Tibial nerve (tissue), 4 donors: ENCODE results near the gene EEA1.

Experiments used
- CTCF ChIP-seq, 5 experiments: fragments of 200-600 bp in 3 of 5; fragments of 450-650 bp in 2 of 5; sonication (generic) in 3 of 5; IDR thresholded peaks; one replicate each; pipeline ENCODE4 v1.5.1; 2016 to 2019; ENCODE audit warnings: antibody characterized with exemption in 5 of 5, mild to moderate bottlenecking in 3 of 5, moderate library complexity in 2 of 5
- EP300 ChIP-seq, 2 donors: sonication (generic); formaldehyde crosslinking; IDR thresholded peaks; one replicate each; pipeline ENCODE4 v1.6.1; 2017; ENCODE audit warnings: antibody characterized with exemption in 2 of 2, mild to moderate bottlenecking in 1 of 2

GRCh38 chr12:92949466-92949865 lies 20.4 kb upstream of the EEA1 start:
- TF ChIP-seq EP300 (IDR thresholded peaks at IDR 0.05) (no peak), CTCF (IDR thresholded peaks at IDR 0.05) (no peak)
